Measurements from ENCODE around the gene HS3ST5. TPM values are rescaled to one million over a fixed set of nuclear protein-coding genes. Genes with fewer than 3 reads are reported as not detected.

Gene HS3ST5
- total and polyA plus RNA-seq, 9 donors: 0.08 TPM; not detected in 8

DNA sequence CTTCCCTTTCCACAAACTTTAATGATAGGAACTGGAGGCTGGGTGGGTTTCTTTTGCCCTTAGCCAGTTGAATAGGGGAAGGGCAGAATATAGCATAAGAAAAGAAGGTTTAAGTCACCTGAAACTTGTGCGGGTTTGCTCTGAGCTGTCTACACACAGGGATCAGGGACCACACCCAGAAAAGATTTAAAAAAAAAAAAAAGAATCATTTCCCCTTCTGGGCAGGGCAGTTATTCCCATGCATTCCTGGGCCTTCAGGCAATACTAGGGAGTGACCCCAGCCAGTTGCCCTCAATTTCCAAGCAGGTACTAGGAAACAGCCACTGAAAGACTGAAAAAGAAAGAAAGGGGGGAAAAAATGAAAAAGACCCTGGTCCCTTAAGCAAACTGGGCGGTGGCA, 332.3 kb downstream of the HS3ST5 start:
- WGBS, 3 donors: 95 to 100% (median 98%) methylated on average over 2 of the region's 2 CpGs
- DNase-seq: no peak
- TF ChIP-seq, protein P1, sequence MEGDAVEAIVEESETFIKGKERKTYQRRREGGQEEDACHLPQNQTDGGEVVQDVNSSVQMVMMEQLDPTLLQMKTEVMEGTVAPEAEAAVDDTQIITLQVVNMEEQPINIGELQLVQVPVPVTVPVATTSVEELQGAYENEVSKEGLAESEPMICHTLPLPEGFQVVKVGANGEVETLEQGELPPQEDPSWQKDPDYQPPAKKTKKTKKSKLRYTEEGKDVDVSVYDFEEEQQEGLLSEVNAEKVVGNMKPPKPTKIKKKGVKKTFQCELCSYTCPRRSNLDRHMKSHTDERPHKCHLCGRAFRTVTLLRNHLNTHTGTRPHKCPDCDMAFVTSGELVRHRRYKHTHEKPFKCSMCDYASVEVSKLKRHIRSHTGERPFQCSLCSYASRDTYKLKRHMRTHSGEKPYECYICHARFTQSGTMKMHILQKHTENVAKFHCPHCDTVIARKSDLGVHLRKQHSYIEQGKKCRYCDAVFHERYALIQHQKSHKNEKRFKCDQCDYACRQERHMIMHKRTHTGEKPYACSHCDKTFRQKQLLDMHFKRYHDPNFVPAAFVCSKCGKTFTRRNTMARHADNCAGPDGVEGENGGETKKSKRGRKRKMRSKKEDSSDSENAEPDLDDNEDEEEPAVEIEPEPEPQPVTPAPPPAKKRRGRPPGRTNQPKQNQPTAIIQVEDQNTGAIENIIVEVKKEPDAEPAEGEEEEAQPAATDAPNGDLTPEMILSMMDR (IDR thresholded peaks at IDR 0.05): no peak
- no peak overlapping the region for H3K4me3 ChIP-seq
- no peak overlapping the region for H3K27ac ChIP-seq
- no peaks in the 10 kb centered on the region for H3K4me1 ChIP-seq (ENCODE audit: insufficient read depth)
- H3K36me3 ChIP-seq: no peaks in the 10 kb centered on the region
- no peaks in the 10 kb centered on the region for H3K27me3 ChIP-seq
- H3K9me3 ChIP-seq: no peaks in the 10 kb centered on the region
- intact Hi-C loops (cut with DNase I): no loop called here

DNA sequence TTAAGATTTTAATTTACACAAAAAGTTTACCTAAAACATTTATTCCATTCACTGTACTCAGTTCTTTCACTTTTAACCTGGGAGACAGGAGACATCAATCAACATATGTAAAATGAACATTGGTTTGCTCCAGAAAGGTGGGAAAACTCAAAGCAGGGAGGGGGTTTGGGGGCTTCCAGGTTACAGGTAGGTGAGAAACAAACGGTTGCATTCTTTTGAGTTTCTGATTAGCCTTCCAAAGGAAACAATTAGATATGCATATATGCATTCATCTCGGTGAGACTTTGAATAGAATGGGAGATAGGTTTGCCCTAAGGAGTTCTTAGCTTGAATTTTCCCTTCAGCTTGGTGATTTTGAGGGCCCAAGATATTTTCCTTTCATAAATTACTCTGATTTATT, 333.6 kb downstream of the HS3ST5 start:
- Histone ChIP-seq H3K4me3 (no peak overlapping the region), H3K9me3 (no peaks in the 10 kb centered on the region), H3K36me3 (no peaks in the 10 kb centered on the region), H3K27ac (no peak overlapping the region), H3K4me1 (ENCODE audit: insufficient read depth) (no peaks in the 10 kb centered on the region), H3K27me3 (no peaks in the 10 kb centered on the region)
- 37 to 55% (median 47%) methylated on average over 2 of the region's 2 CpGs for whole genome bisulfite sequencing, 3 donors
- no peak for DNase-seq
- TF ChIP-seq, protein P1 (IDR thresholded peaks at IDR 0.05): no peak
- TF ChIP-seq POLR2A (IDR thresholded peaks at IDR 0.05): no peak
- no peak for TF ChIP-seq EP300 (IDR thresholded peaks at IDR 0.05)
- intact Hi-C loops (cut with DNase I): no loop called here

DNA sequence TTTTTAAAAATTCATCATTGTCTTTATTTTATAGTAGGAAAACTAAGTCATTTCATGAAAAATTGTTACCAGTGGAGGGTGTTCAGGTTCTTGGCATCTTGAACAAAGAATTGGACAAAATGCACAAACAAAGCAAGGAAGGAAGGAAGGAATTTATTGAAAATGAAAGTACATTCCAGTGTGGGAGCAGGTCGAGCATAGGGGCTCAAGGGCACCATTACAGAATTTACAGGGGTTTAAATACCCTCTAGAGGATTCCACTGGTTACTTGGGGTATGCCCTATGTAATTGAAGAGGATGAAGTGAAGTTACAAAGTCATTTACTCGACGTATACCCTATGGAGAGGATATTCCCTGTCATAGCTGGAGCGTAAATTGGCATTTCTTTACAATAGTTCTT, 334.5 kb downstream of the HS3ST5 start:
- H3K4me3 ChIP-seq: no peak overlapping the region
- H3K4me1 ChIP-seq (ENCODE audit: insufficient read depth): no peaks in the 10 kb centered on the region
- no peak for TF ChIP-seq POLR2A (IDR thresholded peaks at IDR 0.05)
- TF ChIP-seq, protein P1 (IDR thresholded peaks at IDR 0.05): no peak
- TF ChIP-seq EP300 (IDR thresholded peaks at IDR 0.05): no peak
- intact Hi-C loops (cut with DNase I): no loop called here
- H3K9me3 ChIP-seq: no peaks in the 10 kb centered on the region
- no peaks in the 10 kb centered on the region for H3K36me3 ChIP-seq
- H3K27me3 ChIP-seq: no peaks in the 10 kb centered on the region
- WGBS, 3 donors: 71 to 72% (median 72%) methylated on average over 4 of the region's 4 CpGs
- no peak overlapping the region for H3K27ac ChIP-seq
- DNase-seq: no peak

DNA sequence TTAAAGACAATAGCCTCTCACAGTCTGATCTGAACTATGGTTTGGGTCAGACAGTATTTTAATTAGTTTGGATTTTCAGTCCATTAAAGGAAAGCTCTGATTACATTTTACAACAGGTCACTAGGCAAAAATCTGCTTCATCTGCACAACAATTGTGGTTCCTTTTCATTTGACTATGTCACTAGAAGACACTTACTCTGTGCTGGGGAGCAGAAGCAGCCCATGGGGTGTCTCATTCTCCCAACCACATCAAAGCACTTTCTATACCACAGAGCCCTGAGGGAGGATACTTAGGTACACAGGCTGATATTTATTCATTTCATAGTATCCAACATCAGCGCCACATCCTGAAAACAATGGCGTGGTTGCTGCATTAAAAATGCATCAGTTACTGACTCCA, 335.3 kb downstream of the HS3ST5 start:
- no peak for DNase-seq
- Histone ChIP-seq H3K9me3 (no peaks in the 10 kb centered on the region), H3K4me3 (no peak overlapping the region), H3K27me3 (no peaks in the 10 kb centered on the region), H3K36me3 (no peaks in the 10 kb centered on the region), H3K27ac (no peak overlapping the region), H3K4me1 (ENCODE audit: insufficient read depth) (no peaks in the 10 kb centered on the region)
- TF ChIP-seq POLR2A (IDR thresholded peaks at IDR 0.05): no peak
- no peak for TF ChIP-seq EP300 (IDR thresholded peaks at IDR 0.05)
- TF ChIP-seq, protein P1 (IDR thresholded peaks at IDR 0.05): no peak
- 94 to 100% (median 98%) methylated on average over 2 of the region's 2 CpGs for WGBS, 3 donors
- intact Hi-C loops (cut with DNase I): no loop called here

Small RNA genes within 50 kb of the gene (small RNA-seq; reads per million reads assigned to genes)
- not detected for gene RNA5SP213

All from ovary (tissue), 9 donors.